ENCODE data around the gene IHH.

- no peak for TF ChIP-seq CTCF (conservative IDR thresholded peaks at IDR 0.05; ENCODE audit: low read depth, low read length)
- TF ChIP-seq EZH2 (IDR thresholded peaks at IDR 0.05; ENCODE audit: low read length, unreplicated experiment), result no peak
- TF ChIP-seq EZH2phosphoT487 (IDR thresholded peaks at IDR 0.05; ENCODE audit: borderline replicate concordance, low read length), result no peak
These were observed 47.0 kb upstream of the IHH start for GRCh38 chr2:219107758-219108157.

Measured in PC-3 (cell line).